Nucleus accumbens (tissue), 56 donors: ENCODE measurements around the gene IZUMO3.
"Not testable (repeated sequence)": the region's sequence is repeated elsewhere in the genome, so short reads cannot be mapped to it uniquely, and the experiment has no call there.

ENCODE experiments used
- DNase-seq, 56 donors: peaks; one replicate each; lab custom pipeline; 2025; lab: John Stamatoyannopoulos, UW

IZUMO3 gene, protein sequence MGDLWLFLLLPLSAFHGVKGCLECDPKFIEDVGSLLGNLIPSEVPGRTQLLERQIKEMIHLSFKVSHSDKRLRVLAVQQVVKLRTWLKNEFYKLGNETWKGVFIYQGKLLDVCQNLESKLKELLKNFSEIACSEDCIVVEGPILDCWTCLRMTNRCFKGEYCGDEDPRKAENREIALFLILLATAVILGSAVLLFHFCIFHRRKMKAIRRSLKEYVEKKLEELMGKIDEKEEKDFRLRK

DNA sequence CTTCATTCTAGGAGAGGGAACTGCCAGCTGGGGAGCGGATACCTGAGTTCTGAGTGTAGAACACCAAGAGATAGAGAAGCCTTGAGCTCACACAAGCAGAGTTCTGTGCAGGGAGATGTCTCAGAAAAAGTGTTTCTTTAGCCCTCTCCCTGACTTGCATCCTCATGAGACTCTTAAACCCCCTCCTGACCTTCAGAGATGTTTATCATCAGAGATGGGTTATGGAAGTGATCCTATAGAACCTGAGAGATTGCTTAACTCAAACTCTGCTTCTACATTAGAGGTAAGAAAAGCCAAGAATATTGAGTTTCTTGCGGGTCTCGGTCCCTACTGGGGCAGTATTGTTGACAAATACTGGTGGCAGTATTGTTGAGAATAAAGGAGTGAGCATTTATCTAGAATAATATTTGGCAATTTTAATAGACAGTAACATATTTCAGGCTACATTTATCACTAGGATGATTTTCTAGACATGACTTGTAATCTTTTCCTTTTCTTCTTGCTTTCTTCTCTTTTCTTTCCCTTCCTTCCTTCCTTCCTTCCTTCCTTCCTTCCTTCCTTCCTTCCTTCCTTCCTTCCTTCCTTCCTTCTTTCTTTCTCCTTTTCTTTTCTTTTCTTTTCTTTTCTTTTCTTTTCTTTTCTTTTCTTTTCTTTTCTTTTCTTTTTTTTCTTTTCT is at the start of gene IZUMO3:
IZUMO3 (minus strand) TSS at position 51 of the 676 bp plus-strand sequence. CDS start 248 bp downstream, outside the sequence.
- DNase-seq, result no peak

DNA sequence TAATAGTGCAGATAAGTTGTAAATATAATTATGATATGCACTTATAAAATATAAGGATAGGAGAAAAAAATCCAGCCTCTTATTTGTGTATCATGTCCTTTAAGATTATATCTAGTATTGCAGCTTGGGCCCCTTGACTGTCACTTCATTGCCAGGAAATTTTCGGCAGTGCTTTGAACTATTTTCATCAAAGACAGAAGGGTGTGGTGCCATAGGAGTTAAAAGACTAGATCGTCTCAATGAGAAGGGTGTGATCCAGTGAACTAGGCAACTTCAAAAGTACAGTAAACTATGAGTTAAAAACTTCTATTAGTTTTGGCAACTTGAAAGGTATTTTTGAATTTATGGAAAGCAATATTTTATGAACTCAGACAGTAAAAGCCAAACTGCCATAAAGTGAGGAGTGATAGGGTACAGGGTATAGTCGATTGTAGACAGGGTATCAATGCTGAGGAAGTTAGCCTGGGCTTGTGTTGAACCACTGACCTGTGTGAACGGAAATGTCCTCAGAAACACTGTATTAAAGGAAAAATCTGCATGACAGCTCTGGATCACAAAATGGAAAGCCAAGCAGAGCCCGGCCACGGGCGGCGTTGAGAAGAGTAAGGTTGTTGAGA is 48.6 kb upstream of the IZUMO3 start:
- no peak for DNase-seq

DNA sequence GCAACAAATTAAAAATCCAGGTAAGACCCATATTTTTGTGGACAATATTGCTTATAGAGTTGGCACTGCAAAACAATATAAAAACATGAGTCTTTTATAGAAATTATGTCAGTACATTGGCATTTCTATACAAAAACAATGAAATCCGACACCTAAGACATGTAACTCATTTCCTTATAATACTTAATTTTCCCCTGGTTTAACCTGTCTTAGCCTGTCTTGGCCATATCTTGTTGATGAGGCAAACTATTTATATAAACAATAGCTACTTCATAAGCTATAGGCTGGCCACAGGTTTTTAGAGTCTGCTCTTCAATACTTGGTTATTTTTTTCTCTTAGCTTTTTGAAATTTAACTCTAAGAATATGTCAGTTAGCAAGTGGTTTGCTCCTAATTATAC is 44.7 kb upstream of the IZUMO3 start:
- no peak for DNase-seq

DNA sequence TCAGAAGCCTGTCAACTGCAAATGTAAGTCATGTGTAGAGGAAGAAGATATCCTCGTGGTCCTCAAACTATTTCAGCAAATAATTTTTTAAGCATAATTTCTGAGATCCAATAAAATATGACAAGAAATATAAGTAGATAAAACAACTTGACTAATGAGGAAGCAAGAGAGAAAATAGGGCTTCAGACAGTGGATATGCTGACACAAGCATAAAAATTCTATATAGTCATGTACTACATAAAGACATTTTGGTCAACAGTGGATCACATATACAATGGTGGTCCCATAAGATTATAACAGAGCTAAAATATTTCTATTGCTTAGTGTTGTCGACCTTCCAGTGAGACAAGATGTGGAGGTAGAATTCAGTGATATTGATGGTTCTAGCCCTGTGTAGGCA is 42.2 kb upstream of the IZUMO3 start:
- DNase-seq, result no peak

DNA sequence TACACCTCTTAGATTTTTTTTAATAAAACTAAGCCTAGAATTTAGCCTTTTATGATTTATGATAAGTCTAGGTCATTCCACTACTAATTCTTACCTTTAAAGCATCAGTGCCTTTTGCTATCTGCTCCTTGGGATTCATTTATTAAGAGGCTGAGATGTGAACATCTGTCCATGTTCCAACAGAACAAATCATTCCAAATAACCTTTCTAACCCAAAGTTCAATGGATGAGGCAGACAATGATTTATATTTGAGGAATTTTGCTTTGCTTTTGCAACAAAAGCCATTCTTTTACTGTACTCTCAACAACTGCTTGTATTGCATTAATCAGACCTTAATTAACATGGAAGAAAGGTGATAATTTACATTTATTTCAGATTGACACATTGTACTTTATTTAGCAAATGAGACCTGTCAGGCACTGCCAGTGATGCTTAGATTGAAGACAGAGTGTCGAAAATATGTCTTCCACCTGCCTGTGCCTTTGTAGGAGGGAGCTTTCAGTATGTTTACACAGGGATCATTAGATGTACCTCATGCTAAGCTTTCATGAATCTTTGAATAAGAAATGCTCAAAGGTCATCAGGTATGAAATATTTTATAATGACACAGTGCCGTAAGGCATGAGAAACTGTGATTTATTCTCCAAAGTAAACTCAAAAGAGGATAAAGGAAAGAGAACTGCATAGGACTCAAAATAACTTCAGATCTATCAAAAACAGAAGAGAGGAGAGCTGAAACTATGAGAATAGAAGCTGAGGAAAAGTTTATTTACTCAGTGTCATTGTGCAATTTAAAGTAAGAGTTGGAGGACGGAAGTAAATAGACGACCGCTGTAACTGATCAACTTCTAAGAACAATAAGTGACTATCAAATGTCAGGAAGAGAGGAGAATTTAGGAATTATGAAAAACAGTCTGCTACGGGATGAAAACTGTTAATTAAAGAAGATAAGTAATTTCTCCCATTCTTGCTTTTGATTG is 36.7 kb upstream of the IZUMO3 start:
- no peak for DNase-seq

DNA sequence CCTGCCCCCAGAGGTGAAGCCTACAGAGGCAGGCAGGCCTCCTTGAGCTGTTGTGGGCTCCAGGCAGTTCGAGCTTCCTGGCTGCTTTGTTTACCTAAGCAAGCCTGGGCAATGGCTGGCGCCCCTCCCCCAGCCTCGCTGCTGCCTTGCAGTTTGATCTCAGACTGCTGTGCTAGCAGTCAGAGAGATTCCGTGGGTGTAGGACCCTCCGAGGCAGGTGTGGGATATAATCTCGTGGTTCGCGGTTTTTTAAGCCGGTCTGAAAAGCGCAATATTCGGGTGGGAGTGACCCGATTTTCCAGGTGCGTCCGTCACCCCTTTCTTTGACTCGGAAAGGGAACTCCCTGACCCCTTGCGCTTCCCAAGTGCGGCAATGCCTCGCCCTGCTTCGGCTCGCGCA is 34.3 kb upstream of the IZUMO3 start:
- DNase-seq, result not testable (repeated sequence)

DNA sequence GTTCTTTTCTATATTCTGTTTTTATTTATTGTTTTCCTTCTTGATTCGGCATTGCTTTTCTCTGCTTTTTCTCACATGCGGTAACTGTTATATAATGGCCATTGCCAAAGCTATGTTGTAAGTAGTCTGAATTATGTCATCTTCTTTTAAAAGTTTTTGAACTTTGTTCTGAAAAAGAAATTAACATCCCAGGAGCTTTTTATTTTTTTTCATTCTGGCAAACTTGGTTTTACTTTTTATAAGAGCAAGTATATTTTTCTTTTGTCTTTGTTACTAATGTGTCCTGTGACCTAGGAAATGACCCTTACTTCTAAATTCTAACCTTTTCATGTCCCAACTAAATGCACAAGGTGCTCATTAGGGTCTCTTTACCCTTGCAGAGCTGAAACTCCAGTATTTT is 26.7 kb upstream of the IZUMO3 start:
- DNase-seq, result no peak

DNA sequence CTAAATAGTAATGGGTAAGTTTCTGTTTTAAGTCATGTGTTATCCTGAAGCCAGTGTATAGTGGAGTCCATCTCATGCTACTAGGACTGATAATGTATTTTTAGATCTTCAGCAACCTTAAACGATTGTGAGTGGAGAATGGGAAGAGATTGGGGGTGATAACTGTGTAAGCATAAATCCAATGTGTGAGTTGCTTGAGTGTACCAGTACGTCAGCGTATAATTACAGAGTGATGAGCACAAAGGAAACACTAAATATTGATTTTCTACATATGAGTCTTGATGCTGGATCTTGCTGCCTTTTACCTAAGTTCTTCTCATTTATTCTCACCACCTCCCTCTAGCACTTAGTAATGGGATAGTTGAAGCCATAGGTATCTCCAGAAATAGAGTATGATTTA is 16.3 kb upstream of the IZUMO3 start:
- DNase-seq, result no peak

DNA sequence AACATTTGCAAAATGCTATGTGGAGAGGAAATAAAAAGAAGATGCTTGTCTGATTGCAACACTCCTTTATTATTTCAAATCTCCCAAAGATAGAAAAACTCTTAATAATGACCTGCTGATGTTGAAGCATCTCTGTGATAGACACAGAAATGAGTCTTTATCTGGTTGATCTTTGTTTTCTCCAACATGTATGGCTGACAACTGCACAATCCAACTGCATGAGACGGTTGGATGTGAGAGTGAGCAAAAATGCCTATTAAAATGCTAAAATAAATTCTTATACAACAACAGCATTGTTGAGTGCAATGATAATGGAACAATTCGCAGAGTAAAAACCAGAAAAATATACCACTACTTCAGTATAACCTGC is 7.5 kb upstream of the IZUMO3 start:
- no peak for DNase-seq

DNA sequence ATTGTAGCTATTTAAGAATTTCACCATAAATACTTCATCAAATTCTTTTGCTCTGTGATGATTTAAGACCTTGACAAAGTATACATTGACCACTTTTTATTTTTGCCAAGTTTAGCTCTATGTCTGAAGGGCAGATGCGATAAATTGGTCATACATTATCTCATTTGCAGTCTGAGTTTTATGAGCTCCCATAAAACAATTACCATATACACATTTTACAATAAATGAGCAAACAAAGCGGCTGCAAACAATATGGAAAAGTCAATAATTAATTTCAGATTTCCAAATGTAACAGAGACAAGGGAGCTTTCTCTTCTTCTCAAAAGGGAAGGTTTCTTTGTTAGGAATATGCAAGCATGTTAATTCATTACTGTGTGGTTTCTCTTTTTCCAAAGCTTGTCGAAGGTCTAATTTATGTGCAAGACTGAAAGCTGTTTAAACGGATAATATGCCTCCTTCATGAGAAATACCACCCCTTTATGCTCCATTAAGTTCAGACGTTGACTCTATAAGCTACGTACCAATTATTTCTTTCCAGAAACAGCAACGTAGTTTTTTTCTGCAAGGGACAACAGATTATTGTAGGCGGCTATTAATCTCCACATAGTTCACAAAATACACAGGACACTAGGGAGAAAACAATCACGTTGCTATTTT is 7.0 kb upstream of the IZUMO3 start:
- DNase-seq, result no peak

DNA sequence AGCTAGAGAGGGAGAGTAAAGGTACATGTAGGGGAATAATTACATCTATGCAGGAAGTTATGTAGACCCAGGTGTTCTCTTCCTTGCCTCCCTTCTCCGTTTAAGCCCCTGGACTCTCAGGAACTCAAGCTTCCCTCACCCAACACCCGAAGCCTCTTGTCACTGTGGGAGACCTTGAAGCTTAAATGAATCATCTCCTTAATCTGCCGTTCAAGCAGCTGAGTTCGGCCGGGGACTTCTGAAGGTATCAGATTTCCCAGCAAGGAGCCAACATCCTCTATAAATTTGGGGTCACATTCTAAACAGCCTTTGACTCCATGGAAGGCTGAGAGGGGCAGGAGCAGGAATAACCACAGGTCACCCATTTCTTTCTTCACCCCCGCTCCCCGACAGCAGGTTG is 412 bp downstream of the IZUMO3 start:
- no peak for DNase-seq

DNA sequence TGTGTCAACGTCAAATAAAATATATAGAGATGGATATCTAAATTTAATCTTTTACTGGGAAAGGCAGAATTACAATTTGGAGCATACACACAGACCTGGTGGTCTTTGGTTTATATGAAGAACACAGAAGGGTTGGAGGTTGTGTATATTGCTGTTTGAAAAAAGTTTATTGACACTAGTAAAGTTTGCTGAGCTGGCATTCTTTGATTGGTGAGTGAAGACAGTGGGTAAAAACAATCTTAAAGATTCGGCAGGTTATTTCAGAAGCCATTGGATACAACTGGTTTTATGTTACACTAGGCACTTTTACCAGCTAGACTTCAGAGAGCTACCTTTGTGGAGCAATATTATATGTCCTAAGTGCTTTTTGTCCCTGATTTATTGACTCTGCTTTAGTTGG is 27.2 kb downstream of the IZUMO3 start:
- no peak for DNase-seq

DNA sequence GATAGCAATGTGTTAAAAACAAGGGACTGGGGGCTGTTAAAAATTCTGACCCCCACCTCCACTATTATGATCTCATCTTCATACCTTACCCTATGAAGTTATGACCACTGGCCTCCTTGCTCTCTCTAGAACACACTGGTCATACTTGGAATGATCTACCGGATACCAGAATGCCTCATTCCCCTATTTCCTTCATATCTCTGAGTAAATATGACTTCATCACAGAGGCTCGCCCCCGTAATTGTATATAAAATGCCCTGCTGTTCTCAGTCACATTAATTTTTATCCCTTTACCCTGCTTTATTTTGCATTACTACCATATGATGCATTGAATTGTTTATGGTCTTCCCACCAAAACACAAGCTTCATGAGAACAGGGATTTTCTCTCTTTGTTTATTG is 29.2 kb downstream of the IZUMO3 start:
- DNase-seq, result no peak

DNA sequence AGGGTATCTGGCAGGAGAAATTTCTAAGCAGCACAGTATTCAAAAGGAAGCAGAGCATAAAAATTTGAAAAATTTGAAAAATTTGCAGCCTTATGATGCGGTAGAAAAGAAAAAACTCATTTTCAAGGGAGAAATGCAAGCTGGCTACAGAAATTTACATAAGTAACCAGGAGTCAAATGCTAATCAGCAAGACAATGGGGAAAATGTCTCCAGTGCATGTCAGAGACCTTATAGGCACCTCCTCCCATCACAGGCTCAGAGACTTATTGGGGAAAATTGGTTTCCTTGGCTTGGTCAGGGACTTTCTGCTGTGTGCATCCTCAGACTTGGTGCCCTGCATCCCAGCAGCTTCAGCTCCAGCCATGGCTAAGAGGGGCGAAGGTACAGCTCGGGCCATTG is 35.8 kb downstream of the IZUMO3 start:
- DNase-seq, result no peak

DNA sequence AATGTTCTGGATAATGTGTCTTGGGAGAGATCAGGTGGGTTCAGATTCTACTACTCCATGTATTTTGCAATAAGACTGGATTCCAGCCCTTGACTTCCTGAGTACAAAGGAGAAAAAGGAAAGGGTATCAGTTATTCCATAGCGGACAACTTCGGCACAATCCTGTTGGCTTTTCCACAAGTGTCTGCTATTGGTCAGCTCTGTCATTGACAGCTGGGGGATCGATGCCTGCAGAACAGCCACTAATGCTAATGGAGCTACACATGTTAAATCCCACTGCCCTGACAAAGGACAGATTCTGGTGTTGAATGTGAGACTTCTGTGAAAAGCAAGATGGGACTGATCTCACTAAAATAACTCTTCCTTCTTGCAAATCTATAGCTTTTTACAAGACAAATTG is 41.2 kb downstream of the IZUMO3 start:
- DNase-seq, result no peak

DNA sequence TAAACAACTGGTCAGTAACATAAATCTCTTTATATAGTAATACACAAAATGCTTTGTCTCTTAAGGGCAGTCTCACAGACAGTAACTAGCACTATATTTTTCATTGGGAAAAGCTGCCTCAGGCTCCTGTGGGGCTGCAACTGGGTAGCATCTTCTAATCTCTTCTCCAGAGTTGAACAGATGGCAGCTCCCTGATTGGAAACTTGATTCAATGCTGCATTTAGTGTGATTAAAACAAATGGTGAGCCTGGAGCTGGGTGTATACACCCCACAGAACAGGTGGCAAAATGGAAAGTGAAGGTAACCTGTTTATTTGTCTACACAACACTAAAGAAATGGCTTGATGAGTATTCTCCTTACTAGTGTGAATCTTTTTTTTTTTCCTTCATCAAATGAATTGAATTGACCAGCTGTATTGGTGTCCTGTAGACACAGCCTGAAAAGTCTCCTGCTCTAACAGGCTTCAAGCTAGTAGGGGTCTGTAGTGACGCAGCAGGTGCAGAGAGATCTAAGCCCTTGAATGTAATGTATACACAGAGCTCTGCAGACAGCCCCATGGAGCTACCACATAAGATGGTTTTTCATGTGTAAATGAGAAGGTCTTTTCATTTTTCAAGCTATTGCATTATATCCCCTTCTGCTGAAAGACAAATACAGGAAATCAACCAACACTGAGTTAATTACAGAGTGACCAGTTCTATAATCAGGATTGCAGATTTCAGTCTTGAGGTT is 43.3 kb downstream of the IZUMO3 start:
- DNase-seq, result no peak

DNA sequence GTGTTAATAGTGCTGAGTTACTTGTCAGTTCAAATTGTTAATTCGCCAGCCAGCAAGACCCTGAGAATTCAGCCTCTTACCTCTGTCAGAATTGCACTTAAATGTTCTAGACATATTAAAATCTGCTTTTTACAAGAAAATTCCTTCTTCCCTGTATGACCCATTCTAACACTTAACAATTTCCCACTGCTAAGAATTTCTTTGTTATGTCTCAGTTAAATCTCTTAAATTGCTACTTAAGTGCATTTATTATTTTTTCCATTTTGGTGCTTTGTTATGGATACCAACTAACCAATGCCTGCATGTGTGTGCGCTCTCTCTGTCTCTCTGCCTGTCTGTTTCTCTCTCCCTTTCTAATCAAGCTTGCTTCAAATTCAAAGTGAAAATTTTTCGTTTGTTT is 44.9 kb downstream of the IZUMO3 start:
- DNase-seq, result no peak

DNA sequence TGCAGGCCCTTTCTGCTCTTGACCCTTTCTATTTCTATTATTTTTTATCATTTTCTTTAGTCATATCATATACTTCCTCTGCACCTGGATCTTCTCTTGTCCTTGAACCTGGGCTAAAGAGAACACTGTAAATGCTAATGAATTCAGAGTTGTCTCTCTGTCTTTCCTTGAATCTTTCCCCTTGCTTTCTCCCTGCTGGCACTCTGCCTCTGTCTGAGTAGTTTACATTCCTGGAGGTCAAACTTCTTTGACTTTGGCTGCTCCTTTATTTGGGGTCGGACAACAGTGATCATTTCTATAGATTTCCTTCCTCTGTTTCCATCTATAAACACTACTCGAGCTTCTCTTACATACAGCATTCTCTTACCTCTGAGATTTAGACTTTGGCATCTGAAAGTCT is 47.1 kb downstream of the IZUMO3 start:
- no peak for DNase-seq

DNA sequence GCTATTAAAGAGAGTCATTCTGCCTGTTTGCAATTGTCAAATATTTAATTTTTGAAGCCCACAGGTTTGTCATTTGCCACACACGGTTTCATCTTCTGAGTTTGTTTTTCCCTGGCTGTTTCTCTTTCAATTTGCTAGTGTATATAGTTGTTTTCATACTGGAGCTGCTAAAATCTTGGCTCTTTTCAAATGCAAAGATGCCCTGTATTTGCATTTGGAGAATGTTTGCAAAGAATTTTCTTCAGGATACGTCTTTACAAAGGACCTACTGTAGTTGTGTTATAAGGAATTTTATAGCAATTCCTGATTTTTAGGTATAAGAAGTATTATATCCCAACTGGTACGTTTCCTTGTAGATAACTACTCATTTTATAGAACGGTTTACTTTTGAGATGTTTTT is 48.0 kb downstream of the IZUMO3 start:
- no peak for DNase-seq
